Sigmoid colon (tissue), 7 donors: ENCODE results near the gene PPP2R2C. TPM values are rescaled to one million over a fixed set of nuclear protein-coding genes. Genes with fewer than 3 reads are reported as not detected.

ENCODE experiments used
- DNase-seq: peaks from one replicate; pipeline ENCODE4 v3.0.0-alpha.2; 2019
- H3K27ac ChIP-seq, 4 donors: fragments of 200-600 bp; sonication (generic); one replicate each; pipeline ENCODE4 v1.5.1; 2016 to 2019; ENCODE audit warnings: mild to moderate bottlenecking in 1 of 4
- H3K27me3 ChIP-seq, 3 donors: fragments of 200-600 bp; sonication (generic); one replicate each; pipeline ENCODE4 v1.5.1; 2019; ENCODE audit warnings: mild to moderate bottlenecking in 1 of 3
- H3K36me3 ChIP-seq, 4 donors: fragments of 200-600 bp; sonication (generic); one replicate each; pipeline ENCODE4 v1.5.1; 2016 to 2019
- H3K4me1 ChIP-seq, 4 donors: fragments of 200-600 bp; sonication (generic); one replicate each; pipeline ENCODE4 v1.5.1; 2017 to 2019
- H3K4me3 ChIP-seq, 4 donors: fragments of 200-600 bp; sonication (generic); one replicate each; pipeline ENCODE4 v1.5.1; 2017 to 2019; ENCODE audit warnings: mild to moderate bottlenecking in 2 of 4, moderate library complexity in 1 of 4
- H3K9me3 ChIP-seq, 4 donors: fragments of 200-600 bp in 3 of 4; sonication (generic) in 3 of 4; one replicate each; pipeline versions ENCODE4 v1.5.1 to v1.6.1; 2013 to 2019
- EP300 ChIP-seq, 4 donors: sonication (generic); formaldehyde crosslinking; IDR thresholded peaks; one replicate each; pipeline ENCODE4 v1.6.1; 2017; ENCODE audit warnings: antibody characterized with exemption in 4 of 4
- POLR2A ChIP-seq, 2 donors: fragments of 450-650 bp; IDR thresholded peaks; one replicate each; pipeline ENCODE4 v1.6.1; 2016; ENCODE audit warnings: antibody characterized with exemption in 2 of 2, mild to moderate bottlenecking in 2 of 2, moderate library complexity in 2 of 2
- POLR2AphosphoS5 ChIP-seq, 4 donors: sonication (generic); formaldehyde crosslinking; IDR thresholded peaks; one replicate each; pipeline ENCODE4 v1.6.1; 2017; ENCODE audit warnings: antibody characterized with exemption in 4 of 4
- WGBS, 2 donors: extraction: QIAGEN DNeasy Blood & Tissue Kit; methylation state at CpG; one replicate each; pipeline ENCODE4 v1.1.7; 2013; 5-methylcytosine and 5-hydroxymethylcytosine counted together
- intact Hi-C: fragments of 100-400 bp; cut with DNase I; formaldehyde crosslinking; loops from one replicate; pipeline ENCODE4 v1.15.1; 2023
- polyA plus RNA-seq, 3 donors: library from polyadenylated mRNA; stranded (reverse); fragments of 200-250 nt; gene quantifications; one replicate each; pipeline ENCODE4 v1.2.3, GENCODE V29; 2013
- total RNA-seq, 4 donors: library from RNA; depleted of rRNA; stranded (reverse); fragments of >200 nt; gene quantifications; one replicate each; pipeline ENCODE4 v1.1.0, GENCODE V29; 2016
- TF ChIP-seq, protein P1 (sequence below), 4 experiments: fragments of 450-650 bp in 3 of 4; fragments of 200-600 bp in 1 of 4; IDR thresholded peaks; one replicate each; pipeline ENCODE4 v1.5.1; 2016 to 2019; ENCODE audit warnings: antibody characterized with exemption in 4 of 4, mild to moderate bottlenecking in 3 of 4, moderate library complexity in 2 of 4
- donor health status: healthy with polysubstance abuse.
- donor health status: Bipolar disorder and iron deficiency.
- donor health status: healthy.

The PPP2R2C gene
- total and polyA plus RNA-seq, 7 donors, result 0.49 to 2.8 (median 1.1) TPM; not detected in 2

DNA sequence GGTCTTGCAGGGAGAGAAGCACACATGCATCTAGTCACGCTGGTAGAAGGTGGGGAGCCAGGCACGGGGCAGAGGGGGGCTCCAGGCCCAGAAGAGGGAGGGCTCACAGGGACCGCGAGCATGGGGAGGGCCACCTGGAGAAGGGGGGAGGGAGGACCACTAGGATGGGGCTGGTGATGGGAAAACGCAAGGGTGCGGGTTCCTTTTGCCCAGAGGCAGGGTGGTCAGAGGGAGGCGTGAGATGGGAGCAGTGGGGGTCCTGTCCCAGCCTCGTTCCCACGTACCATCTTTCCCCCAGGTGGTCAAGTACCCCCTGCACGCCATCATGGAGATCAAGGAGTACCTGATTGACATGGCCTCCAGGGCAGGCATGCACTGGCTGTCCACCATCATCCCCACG is 172.1 kb downstream of the PPP2R2C start:
- Histone ChIP-seq H3K9me3 (no peaks in the 10 kb centered on the region), H3K27ac (no peak overlapping the region), H3K4me3 (no peak overlapping the region), H3K27me3 (no peaks in the 10 kb centered on the region), H3K4me1 (peaks cover 0 to 5% (median 0%) of the 10 kb centered on the region in 4 donors), H3K36me3 (peaks cover 24 to 82% (median 47%) of the 10 kb centered on the region in 4 donors)
- peak; percentile 61 for DNase-seq
- TF ChIP-seq EP300 (IDR thresholded peaks at IDR 0.05) (no peak), POLR2AphosphoS5 (IDR thresholded peaks at IDR 0.05) (no peak), POLR2A (IDR thresholded peaks at IDR 0.05) (no peak)
- TF ChIP-seq, protein P1, sequence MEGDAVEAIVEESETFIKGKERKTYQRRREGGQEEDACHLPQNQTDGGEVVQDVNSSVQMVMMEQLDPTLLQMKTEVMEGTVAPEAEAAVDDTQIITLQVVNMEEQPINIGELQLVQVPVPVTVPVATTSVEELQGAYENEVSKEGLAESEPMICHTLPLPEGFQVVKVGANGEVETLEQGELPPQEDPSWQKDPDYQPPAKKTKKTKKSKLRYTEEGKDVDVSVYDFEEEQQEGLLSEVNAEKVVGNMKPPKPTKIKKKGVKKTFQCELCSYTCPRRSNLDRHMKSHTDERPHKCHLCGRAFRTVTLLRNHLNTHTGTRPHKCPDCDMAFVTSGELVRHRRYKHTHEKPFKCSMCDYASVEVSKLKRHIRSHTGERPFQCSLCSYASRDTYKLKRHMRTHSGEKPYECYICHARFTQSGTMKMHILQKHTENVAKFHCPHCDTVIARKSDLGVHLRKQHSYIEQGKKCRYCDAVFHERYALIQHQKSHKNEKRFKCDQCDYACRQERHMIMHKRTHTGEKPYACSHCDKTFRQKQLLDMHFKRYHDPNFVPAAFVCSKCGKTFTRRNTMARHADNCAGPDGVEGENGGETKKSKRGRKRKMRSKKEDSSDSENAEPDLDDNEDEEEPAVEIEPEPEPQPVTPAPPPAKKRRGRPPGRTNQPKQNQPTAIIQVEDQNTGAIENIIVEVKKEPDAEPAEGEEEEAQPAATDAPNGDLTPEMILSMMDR (IDR thresholded peaks at IDR 0.05), result no peak
- WGBS, 2 donors, result 90% methylated on average over 11 of the region's 11 CpGs
- intact Hi-C loops, result no loop called here

DNA sequence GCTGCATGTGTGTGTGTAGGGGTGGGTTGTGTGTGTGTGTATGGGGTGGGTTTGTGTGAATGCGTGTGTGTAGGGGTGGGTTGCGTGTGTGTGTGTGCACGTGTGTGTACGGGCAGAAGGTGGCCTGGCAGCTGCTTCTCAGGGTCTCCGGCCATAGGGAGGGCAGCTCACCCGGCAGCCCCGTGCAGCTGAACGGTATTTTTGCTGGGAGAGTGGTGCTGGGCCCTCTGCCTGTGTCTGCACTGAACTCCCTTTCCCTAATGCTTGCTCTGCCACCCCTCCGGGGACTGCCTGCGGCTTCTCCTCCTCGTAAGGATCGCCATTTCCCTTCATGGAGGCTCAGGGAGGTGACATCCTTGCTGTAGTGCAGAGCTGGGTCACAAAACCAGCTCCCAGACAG is 172.5 kb downstream of the PPP2R2C start:
- Histone ChIP-seq H3K4me1 (peaks cover 0 to 5% (median 0%) of the 10 kb centered on the region in 4 donors), H3K27ac (no peak overlapping the region), H3K27me3 (no peaks in the 10 kb centered on the region), H3K4me3 (no peak overlapping the region), H3K36me3 (peaks cover 28 to 87% (median 51%) of the 10 kb centered on the region in 4 donors), H3K9me3 (no peaks in the 10 kb centered on the region)
- intact Hi-C loops, result no loop called here
- no peak for TF ChIP-seq POLR2A (IDR thresholded peaks at IDR 0.05)
- TF ChIP-seq, protein P1 (IDR thresholded peaks at IDR 0.05), result no peak
- TF ChIP-seq POLR2AphosphoS5 (IDR thresholded peaks at IDR 0.05), result no peak
- no peak for TF ChIP-seq EP300 (IDR thresholded peaks at IDR 0.05)
- WGBS, 2 donors, result 90 to 95% methylated on average over 12 of the region's 12 CpGs
- DNase-seq, result peak; percentile 60

DNA sequence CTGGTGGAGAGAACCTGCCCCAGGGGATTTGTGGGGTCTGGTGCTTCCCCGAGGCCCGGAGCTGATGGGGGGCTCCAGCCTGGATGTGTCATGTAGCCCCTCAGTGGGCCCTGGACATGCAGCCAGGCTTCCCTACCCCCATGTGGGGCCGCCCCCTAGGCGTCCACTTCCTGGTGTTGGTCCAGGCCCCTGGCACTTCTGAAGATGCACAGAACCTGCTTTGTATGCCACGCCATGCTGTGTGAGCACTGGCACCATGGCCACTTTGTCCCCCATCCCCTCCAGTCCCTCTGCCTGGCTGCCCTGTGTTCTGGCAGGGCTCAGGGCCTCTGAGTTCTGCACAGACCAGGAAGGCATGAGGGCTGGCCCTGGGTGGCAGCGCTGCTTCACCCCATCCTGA is 173.6 kb downstream of the PPP2R2C start:
- Histone ChIP-seq H3K27ac (no peak overlapping the region), H3K4me3 (no peak overlapping the region), H3K9me3 (no peaks in the 10 kb centered on the region), H3K4me1 (peaks cover 0 to 5% (median 0%) of the 10 kb centered on the region in 4 donors), H3K27me3 (no peaks in the 10 kb centered on the region), H3K36me3 (peaks cover 28 to 87% (median 53%) of the 10 kb centered on the region in 4 donors)
- WGBS, 2 donors, result 92 to 98% methylated on average over 6 of the region's 6 CpGs
- DNase-seq, result peak; percentile 57
- intact Hi-C loops, result no loop called here
- TF ChIP-seq EP300 (IDR thresholded peaks at IDR 0.05), result no peak
- TF ChIP-seq, protein P1 (IDR thresholded peaks at IDR 0.05), result no peak
- TF ChIP-seq POLR2AphosphoS5 (IDR thresholded peaks at IDR 0.05), result no peak
- TF ChIP-seq POLR2A (IDR thresholded peaks at IDR 0.05), result no peak

DNA sequence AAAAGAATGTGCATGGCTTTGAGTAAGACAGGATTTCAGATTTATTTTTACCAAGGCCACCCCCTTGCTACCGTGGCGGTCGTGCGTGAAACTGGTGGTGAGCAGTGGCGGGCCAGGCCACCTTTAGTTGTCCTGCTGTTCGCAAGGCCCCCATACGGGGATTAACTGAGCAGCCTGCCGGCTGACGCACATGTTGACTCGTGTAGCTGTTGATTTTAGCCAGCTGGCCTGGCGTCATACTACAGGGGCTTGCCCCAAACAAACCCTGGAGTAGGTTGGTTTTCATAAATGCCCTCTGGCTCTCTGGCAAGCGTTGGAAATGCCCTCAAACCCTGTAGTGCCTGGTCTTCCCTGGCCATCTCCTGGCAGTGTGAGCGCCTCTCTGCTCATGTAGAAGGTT is 174.4 kb downstream of the PPP2R2C start:
- Histone ChIP-seq H3K27ac (no peak overlapping the region), H3K27me3 (no peaks in the 10 kb centered on the region), H3K4me3 (no peak overlapping the region), H3K36me3 (peaks cover 37 to 87% (median 51%) of the 10 kb centered on the region in 4 donors), H3K4me1 (peaks cover 0 to 5% (median 0%) of the 10 kb centered on the region in 4 donors), H3K9me3 (no peaks in the 10 kb centered on the region)
- peak; percentile 59 for DNase-seq
- 68 to 76% methylated on average over 13 of the region's 13 CpGs for WGBS, 2 donors
- intact Hi-C loops, result no loop called here
- TF ChIP-seq POLR2AphosphoS5 (IDR thresholded peaks at IDR 0.05) (no peak), EP300 (IDR thresholded peaks at IDR 0.05) (no peak), POLR2A (IDR thresholded peaks at IDR 0.05) (no peak)
- TF ChIP-seq, protein P1 (IDR thresholded peaks at IDR 0.05), result no peak

DNA sequence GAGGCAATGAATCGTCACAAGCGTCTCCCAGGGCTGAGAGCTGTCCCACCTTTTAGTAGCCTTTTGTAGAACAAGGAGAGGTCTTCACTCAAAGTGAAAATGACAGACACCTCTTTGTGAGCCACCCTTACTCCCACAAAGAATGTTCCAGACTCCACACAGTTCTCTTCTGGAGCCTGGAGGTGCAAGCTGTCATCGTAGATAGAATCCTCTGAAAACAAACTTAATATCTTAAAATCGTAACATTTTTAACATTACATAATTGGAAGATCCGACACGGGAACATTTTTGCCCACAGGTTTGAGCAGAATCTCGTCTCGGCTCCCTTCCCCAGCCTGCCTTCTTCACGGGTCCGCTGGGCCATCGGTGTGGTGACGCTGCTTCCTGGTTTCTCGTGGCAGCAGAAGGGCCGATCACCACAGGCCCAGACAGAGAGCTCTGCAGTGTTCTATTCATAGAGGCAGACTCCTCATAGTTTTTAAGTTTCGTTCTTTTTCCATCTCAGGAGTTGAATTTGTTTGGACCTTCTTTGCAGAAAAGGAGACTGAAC is 175.1 kb downstream of the PPP2R2C start:
- Histone ChIP-seq H3K9me3 (no peaks in the 10 kb centered on the region), H3K4me1 (peaks cover 0 to 5% (median 0%) of the 10 kb centered on the region in 4 donors), H3K36me3 (peaks cover 33 to 87% (median 50%) of the 10 kb centered on the region in 4 donors), H3K27ac (no peak overlapping the region), H3K27me3 (no peaks in the 10 kb centered on the region), H3K4me3 (no peak overlapping the region)
- 88 to 91% methylated on average over 15 of the region's 15 CpGs for WGBS, 2 donors
- DNase-seq, result no peak
- intact Hi-C loops, result no loop called here
- TF ChIP-seq POLR2A (IDR thresholded peaks at IDR 0.05), result no peak
- TF ChIP-seq, protein P1 (IDR thresholded peaks at IDR 0.05), result no peak
- TF ChIP-seq EP300 (IDR thresholded peaks at IDR 0.05), result no peak
- TF ChIP-seq POLR2AphosphoS5 (IDR thresholded peaks at IDR 0.05), result no peak
